GM13977 (cell line): ENCODE data around the gene ACP7.
"Not testable (repeated sequence)": the region's sequence is repeated elsewhere in the genome, so short reads cannot be mapped to it uniquely, and the experiment has no call there.

ENCODE experiments used
- DNase-seq: peaks from one replicate; pipeline ENCODE4 v3.0.0; 2012; ENCODE audit warnings: low spot score
- CTCF ChIP-seq: IDR thresholded peaks from 2 replicates; pipeline ENCODE4 v1.5.1; 2012; ENCODE audit warnings: mild to moderate bottlenecking, control low read depth; ENCODE audit not compliant: insufficient read depth; ENCODE audit errors: extremely low read depth, missing control alignments
- in situ Hi-C: fragments of 300-500 bp; cut with MboI; formaldehyde crosslinking; loops from one replicate; pipeline ENCODE4 v1.12.0; 2022; ENCODE audit warnings: low sequenced_read_pairs, low pct_unique_long_range_greater_than_20kb, mixed read lengths, inconsistent platforms; ENCODE audit not compliant: unreplicated experiment

Gene ACP7

DNA sequence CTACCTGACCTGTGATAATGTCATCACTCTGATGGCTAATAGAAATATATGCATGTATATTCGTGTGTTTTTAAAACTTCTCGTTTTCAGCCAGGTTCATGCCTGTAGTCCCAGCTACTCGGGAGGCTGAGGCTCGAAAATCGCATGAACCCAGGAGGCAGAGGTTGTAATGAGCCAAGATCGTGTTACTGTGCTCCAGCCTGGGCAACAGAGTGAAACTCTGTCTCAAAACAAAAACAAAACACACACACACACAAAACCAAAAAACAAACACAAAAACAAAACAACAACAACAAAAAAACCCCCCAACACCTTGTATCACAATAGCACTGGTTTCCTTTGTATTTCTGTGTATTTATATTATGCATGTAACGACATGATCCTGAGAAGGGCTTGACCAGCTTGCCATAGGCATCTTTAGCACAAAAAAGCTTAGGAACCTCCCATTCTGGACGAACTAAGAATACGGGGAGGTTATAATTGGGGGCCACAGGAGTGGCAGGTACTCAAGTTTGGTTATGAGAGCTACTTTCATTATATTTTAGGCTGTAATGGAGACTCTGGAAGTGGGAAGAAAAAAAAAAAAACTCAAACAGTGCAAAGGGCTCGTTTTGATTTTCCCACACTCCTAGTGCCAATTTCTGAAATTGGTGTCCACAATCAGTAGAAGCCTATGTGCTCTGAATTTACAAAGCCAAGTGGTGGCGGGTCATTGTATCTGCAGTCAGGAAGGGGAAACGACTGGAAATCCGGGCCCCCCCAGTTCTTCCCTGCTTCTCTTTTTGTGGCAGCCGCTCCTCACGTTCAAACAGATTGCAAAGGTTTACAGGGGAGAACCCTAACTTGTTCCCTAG is 1.2 kb upstream of the ACP7 start:
- in situ Hi-C loops: no loop called here
- TF ChIP-seq CTCF: no peak

DNA sequence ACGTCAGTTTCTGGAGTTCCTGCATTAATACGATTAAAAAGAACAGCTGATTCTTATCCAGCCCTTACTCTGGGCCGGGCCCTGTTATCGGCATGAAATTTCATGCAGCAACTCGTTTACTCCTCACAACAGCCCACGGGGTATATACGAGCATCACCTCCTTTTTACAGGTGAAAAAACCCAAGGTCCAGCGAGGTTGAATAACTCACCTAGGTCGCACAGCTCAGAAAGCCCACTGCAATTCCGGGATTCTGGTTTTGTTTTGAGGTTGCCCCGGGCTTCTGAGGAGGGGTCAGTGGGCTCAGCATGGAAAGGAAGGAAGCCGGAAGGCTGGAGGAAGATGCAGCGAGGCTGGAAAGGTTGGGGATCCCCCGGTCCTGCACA is 577 bp upstream of the ACP7 start:
- DNase-seq: no peak
- TF ChIP-seq CTCF: no peak
- in situ Hi-C loops: no loop called here

More for the DNA sequence above, 1.2 kb upstream of the ACP7 start:
- no peak for DNase-seq

GRCh38 chr19:39084732-39085080 is 538 bp downstream of the ACP7 start:
- TF ChIP-seq CTCF: no peak
- DNase-seq: no peak
- in situ Hi-C loops: no loop called here

DNA sequence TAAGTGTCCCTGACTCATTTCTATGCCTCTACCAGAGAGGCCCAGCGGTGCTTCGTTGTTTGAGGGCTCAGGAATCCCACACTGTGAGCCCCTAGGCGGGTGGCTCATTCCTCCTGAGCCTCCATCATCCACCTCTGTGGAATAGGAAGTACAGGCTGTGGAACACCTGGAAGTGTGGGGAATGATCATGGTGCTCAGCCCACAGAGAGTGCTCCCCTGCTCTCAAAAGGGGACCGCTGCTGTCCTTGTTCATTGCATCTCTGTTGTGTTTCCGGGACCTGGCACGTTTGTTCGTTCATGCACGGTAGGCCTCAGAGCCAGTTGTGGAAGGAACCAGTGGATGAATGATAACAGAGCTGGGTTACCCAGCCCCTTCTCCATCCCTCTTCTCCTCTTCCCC is 1.2 kb downstream of the ACP7 start:
- no peak for DNase-seq
- no peak for TF ChIP-seq CTCF
- in situ Hi-C loops: no loop called here

DNA sequence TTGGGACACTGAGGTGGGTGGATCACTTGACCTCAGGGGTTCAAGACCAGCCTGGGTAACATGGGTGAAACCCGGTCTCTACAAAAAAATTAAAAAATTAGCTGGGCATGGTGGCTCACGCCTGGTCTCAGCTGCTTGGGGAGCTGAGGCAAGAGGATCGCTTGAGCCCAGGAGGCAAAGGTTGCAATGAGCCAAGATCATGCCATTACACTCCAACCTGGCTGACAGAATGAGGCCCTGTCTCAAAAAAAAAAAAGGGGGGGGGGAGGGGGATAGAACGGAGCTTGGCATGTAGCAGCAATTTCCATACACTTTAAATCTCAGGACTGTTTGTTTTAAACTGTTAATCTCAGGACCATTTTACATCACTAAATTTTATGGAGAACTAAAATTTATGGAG is 2.2 kb downstream of the ACP7 start:
- no peak for DNase-seq
- TF ChIP-seq CTCF: no peak
- in situ Hi-C loops: no loop called here

DNA sequence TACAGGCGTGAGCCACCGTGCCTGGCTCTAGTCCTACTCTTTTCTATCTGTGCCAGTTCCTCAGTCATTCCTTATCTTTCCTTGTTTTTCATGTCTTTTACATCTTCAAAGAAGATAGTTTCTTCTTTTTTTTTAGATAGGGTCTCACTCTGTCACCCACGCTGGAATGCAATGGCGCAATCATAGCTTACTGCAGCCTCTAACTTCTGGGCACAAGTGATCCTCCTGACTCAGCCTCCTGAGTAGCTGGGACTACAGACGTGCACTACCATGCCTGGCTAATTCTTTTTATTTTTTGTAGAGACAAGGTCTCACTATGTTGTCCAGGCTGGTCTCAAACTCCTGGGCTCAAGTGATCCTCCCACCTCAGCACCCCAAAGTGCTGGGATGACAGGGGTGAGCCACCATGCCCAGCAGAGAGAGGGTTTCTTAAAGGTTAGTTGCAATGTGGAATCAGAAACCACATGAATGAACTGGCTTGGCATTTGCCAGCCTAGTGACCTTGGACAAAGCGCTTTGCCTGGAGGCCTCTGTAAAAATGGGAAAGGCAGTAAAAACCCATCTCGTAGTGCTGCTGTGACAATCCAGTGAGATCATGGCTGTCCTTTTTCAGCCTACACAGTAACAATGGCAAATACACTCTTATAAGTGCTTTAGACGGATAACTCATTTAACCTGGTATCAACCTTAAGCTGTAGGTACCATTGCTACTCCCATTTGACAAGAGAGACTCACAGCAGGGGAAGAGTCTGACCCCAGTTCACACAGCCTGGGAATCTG is 3.9 kb downstream of the ACP7 start:
- in situ Hi-C loops: no loop called here
- TF ChIP-seq CTCF: no peak

DNA sequence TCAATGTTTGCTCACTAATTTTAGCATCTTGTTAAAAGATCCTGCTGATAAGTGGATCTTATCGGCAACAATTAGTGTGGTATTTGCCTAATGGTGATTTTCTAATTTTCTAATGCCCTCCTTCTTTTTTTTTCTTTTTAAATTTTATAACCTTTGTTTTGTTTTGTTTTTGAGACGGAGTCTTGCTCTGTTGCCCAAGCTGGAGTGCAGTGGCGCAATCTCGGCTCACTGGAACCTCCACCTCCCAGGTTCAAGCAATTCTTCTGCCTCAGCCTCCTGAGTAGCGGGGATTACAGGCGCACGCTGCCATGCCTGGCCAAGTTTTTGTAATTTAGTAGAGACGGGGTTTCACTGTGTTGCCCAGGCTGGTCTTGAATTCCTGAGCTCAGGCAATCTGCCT is 5.8 kb downstream of the ACP7 start:
- DNase-seq, in situ Hi-C loops: not testable (repeated sequence)

More for the DNA sequence above, 3.9 kb downstream of the ACP7 start:
- no peak for DNase-seq
